Thyroid gland (tissue), 4 donors: ENCODE measurements around the gene ARID3A.

Source experiments
- POLR2A ChIP-seq, 2 donors: fragments of 450-650 bp; IDR thresholded peaks; one replicate each; pipeline ENCODE4 v1.6.1; 2017; ENCODE audit warnings: antibody characterized with exemption in 2 of 2, mild to moderate bottlenecking in 2 of 2, moderate library complexity in 1 of 2
- TF ChIP-seq, protein P1 (sequence below), 6 experiments: fragments of 200-600 bp in 3 of 6; fragments of 450-650 bp in 3 of 6; sonication (generic) in 3 of 6; IDR thresholded peaks; one replicate each; pipeline ENCODE4 v1.5.1; 2016 to 2019; ENCODE audit warnings: antibody characterized with exemption in 6 of 6, mild to moderate bottlenecking in 2 of 6, inconsistent platforms in 1 of 6, moderate library complexity in 1 of 6

GRCh38 chr19:1013218-1013617, 87.4 kb downstream of the ARID3A start:
- TF ChIP-seq, protein P1, sequence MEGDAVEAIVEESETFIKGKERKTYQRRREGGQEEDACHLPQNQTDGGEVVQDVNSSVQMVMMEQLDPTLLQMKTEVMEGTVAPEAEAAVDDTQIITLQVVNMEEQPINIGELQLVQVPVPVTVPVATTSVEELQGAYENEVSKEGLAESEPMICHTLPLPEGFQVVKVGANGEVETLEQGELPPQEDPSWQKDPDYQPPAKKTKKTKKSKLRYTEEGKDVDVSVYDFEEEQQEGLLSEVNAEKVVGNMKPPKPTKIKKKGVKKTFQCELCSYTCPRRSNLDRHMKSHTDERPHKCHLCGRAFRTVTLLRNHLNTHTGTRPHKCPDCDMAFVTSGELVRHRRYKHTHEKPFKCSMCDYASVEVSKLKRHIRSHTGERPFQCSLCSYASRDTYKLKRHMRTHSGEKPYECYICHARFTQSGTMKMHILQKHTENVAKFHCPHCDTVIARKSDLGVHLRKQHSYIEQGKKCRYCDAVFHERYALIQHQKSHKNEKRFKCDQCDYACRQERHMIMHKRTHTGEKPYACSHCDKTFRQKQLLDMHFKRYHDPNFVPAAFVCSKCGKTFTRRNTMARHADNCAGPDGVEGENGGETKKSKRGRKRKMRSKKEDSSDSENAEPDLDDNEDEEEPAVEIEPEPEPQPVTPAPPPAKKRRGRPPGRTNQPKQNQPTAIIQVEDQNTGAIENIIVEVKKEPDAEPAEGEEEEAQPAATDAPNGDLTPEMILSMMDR (IDR thresholded peaks at IDR 0.05) = no peak
- TF ChIP-seq POLR2A (IDR thresholded peaks at IDR 0.05) = no peak
